HepG2 (cell line): ENCODE data around the gene GPN2. TPM values are rescaled to one million over a fixed set of nuclear protein-coding genes. Genes with fewer than 3 reads are reported as not detected.

Source experiments
- BCL6 ChIP-seq: IDR thresholded peaks from 2 replicates; pipeline ENCODE4 v1.6.1; 2016; ENCODE audit warnings: missing genetic modification reagents, missing compliant biosample characterization
- GATA4 ChIP-seq: sonication (generic); IDR thresholded peaks from 2 replicates; pipeline ENCODE4 v1.6.1; 2016; ENCODE audit warnings: antibody characterized with exemption, low read depth, borderline replicate concordance
- GZF1 ChIP-seq: sonication (generic); formaldehyde crosslinking; IDR thresholded peaks from 2 replicates; pipeline ENCODE4 v1.5.1; 2020; ENCODE audit warnings: mild to moderate bottlenecking, missing genetic modification reagents
- IRF2 ChIP-seq: IDR thresholded peaks from 2 replicates; pipeline ENCODE4 v1.6.1; 2018; ENCODE audit warnings: missing genetic modification reagents, missing compliant biosample characterization
- KDM2A ChIP-seq: sonication (generic); formaldehyde crosslinking; IDR thresholded peaks from 2 replicates; pipeline ENCODE4 v1.4.0; 2020; ENCODE audit warnings: low read depth, missing genetic modification reagents, borderline replicate concordance
- NONO ChIP-seq, 2 experiments: fragments of 450-650 bp in 1 of 2; sonication (generic) in 1 of 2; formaldehyde crosslinking in 1 of 2; IDR thresholded peaks in 1 of 2; conservative IDR thresholded peaks in 1 of 2; 2 replicates each; pipeline versions ENCODE4 v1.6.1 to v1.8.0; 2017 to 2022; ENCODE audit warnings: mild to moderate bottlenecking in 1 of 2, missing genetic modification reagents in 1 of 2, moderate library complexity in 1 of 2
- STAT6 ChIP-seq: sonication (generic); formaldehyde crosslinking; IDR thresholded peaks from 2 replicates; pipeline ENCODE4 v1.4.0; 2020; ENCODE audit warnings: missing genetic modification reagents, mild to moderate bottlenecking, borderline replicate concordance
- TCF7 ChIP-seq: sonication (generic); IDR thresholded peaks from 2 replicates; pipeline ENCODE4 v1.6.1; 2016; ENCODE audit warnings: antibody characterized with exemption, low read depth
- TRIM22 ChIP-seq: fragments of 450-650 bp; IDR thresholded peaks from 2 replicates; pipeline ENCODE4 v1.6.1; 2017
- UBTF ChIP-seq: sonication (generic); formaldehyde crosslinking; IDR thresholded peaks from 2 replicates; pipeline ENCODE4 v1.4.0; 2020; ENCODE audit warnings: mild to moderate bottlenecking, missing genetic modification reagents
- ZNF292 ChIP-seq: sonication (generic); formaldehyde crosslinking; IDR thresholded peaks from 2 replicates; pipeline ENCODE4 v1.8.1; 2022; ENCODE audit warnings: mild to moderate bottlenecking, low read depth, missing genetic modification reagents, borderline replicate concordance
- ZNF44 ChIP-seq: sonication (generic); formaldehyde crosslinking; IDR thresholded peaks from 2 replicates; pipeline ENCODE4 v1.5.1; 2020; ENCODE audit warnings: mild to moderate bottlenecking, missing genetic modification reagents
- ZNF501 ChIP-seq: sonication (generic); formaldehyde crosslinking; IDR thresholded peaks from 2 replicates; pipeline ENCODE4 v1.5.1; 2020; ENCODE audit warnings: mild to moderate bottlenecking, moderate library complexity, missing genetic modification reagents
- ZNF574 ChIP-seq: sonication (generic); formaldehyde crosslinking; IDR thresholded peaks from 2 replicates; pipeline ENCODE4 v1.4.0; 2020; ENCODE audit warnings: missing genetic modification reagents
- ZUFSP ChIP-seq: sonication (generic); formaldehyde crosslinking; IDR thresholded peaks from 2 replicates; pipeline ENCODE4 v1.9.0; 2021; ENCODE audit warnings: missing genetic modification reagents, mild to moderate bottlenecking, borderline replicate concordance
- polyA plus RNA-seq, 8 experiments: library from polyadenylated mRNA; depleted of rRNA in 3 of 8; stranded (reverse) in 7 of 8; unstranded in 1 of 8; fragments of >200 nt; fragmentation: Illumina TruSeq in 4 of 8; extraction: Trizol in 4 of 8; gene quantifications; 2 replicates each; pipeline versions ENCODE4 v1.2.1 to v1.2.3, GENCODE V29; 2011 to 2016; ENCODE audit warnings: low read depth in 4 of 8, missing spikeins in 1 of 8, mixed read lengths in 1 of 8; ENCODE audit not compliant: insufficient read depth in 1 of 8
- total RNA-seq, 5 experiments: library from RNA; depleted of rRNA; stranded (reverse); fragments of >200 nt; fragmentation: Illumina TruSeq; extraction: Trizol; gene quantifications; 2 replicates each; pipeline ENCODE4 v1.2.3, GENCODE V29; 2016; ENCODE audit warnings: low read depth in 1 of 5

Gene GPN2
- total and polyA plus RNA-seq, 2 of the 13 experiments (the other 11 are each of a cell fraction or from before 2014, with no cell fraction given), result 19.3 to 38.9 TPM

- TF ChIP-seq TCF7, result peak; percentile 71
- TF ChIP-seq UBTF (CRISPR knock-in tag), result peak; percentile 88
- TF ChIP-seq NONO (IDR thresholded peaks at IDR 0.05), result no peak
- TF ChIP-seq NONO (CRISPR knock-in tag; conservative IDR thresholded peaks at IDR 0.05), result peak; percentile 97
- TF ChIP-seq ZNF292 (CRISPR knock-in tag), result no peak; the same call in none of the 2 replicates
- peak; percentile 99 for TF ChIP-seq GATA4
- TF ChIP-seq ZNF501, result peak; percentile 85
- TF ChIP-seq ZNF44, result no peak
- TF ChIP-seq TRIM22, result no peak
- TF ChIP-seq BCL6, result peak; percentile 94
- peak; percentile 45 for TF ChIP-seq GZF1 (CRISPR knock-in tag)
- peak; percentile 88 for TF ChIP-seq ZNF574 (CRISPR knock-in tag)
- no peak for TF ChIP-seq ZUFSP (CRISPR knock-in tag)
- peak; percentile 91 for TF ChIP-seq IRF2 (CRISPR knock-in tag)
- peak; percentile 50; the same call in 1 of the 2 replicates for TF ChIP-seq KDM2A (CRISPR knock-in tag)
- TF ChIP-seq STAT6, result peak; percentile 99
These were observed 23.9 kb upstream of the GPN2 start, which contains the start of gene NR0B2 (continued) for GRCh38 chr1:26913754-26914619.
